Measurements from ENCODE around the gene PCDHB11.

PCDHB11 gene

GRCh38 chr5:141250576-141250975, 51.1 kb downstream of the PCDHB11 start:
- H3K4me3 ChIP-seq (ENCODE audit: low read length) = no peak overlapping the region
- no peak overlapping the region for H3K27ac ChIP-seq (ENCODE audit: low read length)
- no peaks in the 10 kb centered on the region for H4K20me1 ChIP-seq (ENCODE audit: insufficient read depth, low read length)
- H3K9ac ChIP-seq (ENCODE audit: low read length) = no peak overlapping the region
- no peak overlapping the region for H3K4me2 ChIP-seq (ENCODE audit: low read depth, low read length)
- H3K27me3 ChIP-seq (replicated peaks; ENCODE audit: insufficient read depth, low read length) = no peaks in the 10 kb centered on the region
- H3K79me2 ChIP-seq (ENCODE audit: low read length) = no peaks in the 10 kb centered on the region
- 0 out of 2 replicates have a peak, but pooled peaks cover 4% of the 10 kb centered on the region for H3K9me3 ChIP-seq (replicated peaks; ENCODE audit: insufficient read depth, low read length)
- TF ChIP-seq EZH2phosphoT487 (IDR thresholded peaks at IDR 0.05; ENCODE audit: low read length) = no peak
- no peak for TF ChIP-seq CTCF (IDR thresholded peaks at IDR 0.05; ENCODE audit: low read length)
- no peak for TF ChIP-seq EZH2 (optimal IDR thresholded peaks at IDR 0.05; ENCODE audit: low read depth, low read length)
- no peaks in the 10 kb centered on the region for H3K4me1 ChIP-seq (ENCODE audit: low read length)
- DNase-seq = no peak
- no peak overlapping the region for H2AFZ ChIP-seq (ENCODE audit: low read length)
- H3F3A ChIP-seq (ENCODE audit: insufficient read depth, low read length) = no peaks in the 10 kb centered on the region
- H3K36me3 ChIP-seq (replicated peaks; ENCODE audit: insufficient read depth, low read length) = no peaks in the 10 kb centered on the region
- H3K9me2 ChIP-seq (replicated peaks; ENCODE audit: insufficient read depth, low read length) = no peaks in the 10 kb centered on the region

All from MM.1S (cell line).